KG1 (cell line): ENCODE results near the gene DLGAP1.
"Not testable (repeated sequence)": the region's sequence is repeated elsewhere in the genome, so short reads cannot be mapped to it uniquely, and the experiment has no call there.

ENCODE experiments used
- DNase-seq: peaks from one replicate; lab custom pipeline; 2025; lab: John Stamatoyannopoulos, UW

DLGAP1 gene

GRCh38 chr18:3655254-3656050 lies 799.7 kb downstream of the DLGAP1 start:
- no peak for DNase-seq

GRCh38 chr18:3654442-3655253 lies 800.5 kb downstream of the DLGAP1 start:
- DNase-seq = no peak

- DNase-seq = no peak
Observed at GRCh38 chr18:3653851-3654441, 801.2 kb downstream of the DLGAP1 start.

- no peak for DNase-seq
Observed at GRCh38 chr18:3653263-3653850, 801.8 kb downstream of the DLGAP1 start.

- DNase-seq = no peak
Observed at GRCh38 chr18:3652380-3653262, 802.5 kb downstream of the DLGAP1 start.

- DNase-seq = no peak
Observed at GRCh38 chr18:3651266-3651665, 803.8 kb downstream of the DLGAP1 start.

- DNase-seq = not testable (repeated sequence)
Observed at GRCh38 chr18:3650521-3651042, 804.5 kb downstream of the DLGAP1 start.

GRCh38 chr18:3649633-3650426 lies 805.3 kb downstream of the DLGAP1 start:
- no peak for DNase-seq

- no peak for DNase-seq
Observed at GRCh38 chr18:3649135-3649632, 805.9 kb downstream of the DLGAP1 start.

- no peak for DNase-seq
Observed at GRCh38 chr18:3648641-3649040, 806.5 kb downstream of the DLGAP1 start.

GRCh38 chr18:3648200-3648599 lies 806.9 kb downstream of the DLGAP1 start:
- DNase-seq = no peak

- no peak for DNase-seq
Observed at GRCh38 chr18:3647636-3648035, 807.5 kb downstream of the DLGAP1 start.

- DNase-seq = no peak
Observed at GRCh38 chr18:3645384-3646156, 809.5 kb downstream of the DLGAP1 start.

- no peak for DNase-seq
Observed at GRCh38 chr18:3634250-3634939, 820.7 kb downstream of the DLGAP1 start.

GRCh38 chr18:3631887-3632286 lies 823.2 kb downstream of the DLGAP1 start:
- no peak for DNase-seq

GRCh38 chr18:3626929-3627458 lies 828.1 kb downstream of the DLGAP1 start:
- DNase-seq = no peak

- no peak for DNase-seq
Observed at GRCh38 chr18:3625742-3626091, 829.4 kb downstream of the DLGAP1 start.

GRCh38 chr18:3624935-3625741 lies 830.0 kb downstream of the DLGAP1 start:
- DNase-seq = no peak
